ENCODE results near the gene PPP3CA. TPM values are rescaled to one million over a fixed set of nuclear protein-coding genes. Genes with fewer than 3 reads are reported as not detected.
A peak's percentile ranks its signal among the peaks of the same experiment; 100 is the strongest.

Gene PPP3CA
- total and polyA plus RNA-seq, 2 of the 13 experiments (the other 11 are each of a cell fraction or from before 2014, with no cell fraction given): 4.8 to 13.2 TPM

- TF ChIP-seq KAT8 (CRISPR knock-in tag; IDR thresholded peaks at IDR 0.05) (no peak), ZNF33B (CRISPR knock-in tag; IDR thresholded peaks at IDR 0.05) (no peak), TRIM24 (CRISPR knock-in tag; IDR thresholded peaks at IDR 0.05) (no peak), NFE2L1 (CRISPR knock-in tag; IDR thresholded peaks at IDR 0.05; ENCODE audit: borderline replicate concordance) (no peak), NFYB (CRISPR knock-in tag; IDR thresholded peaks at IDR 0.05) (no peak), ARNT (IDR thresholded peaks at IDR 0.05) (no peak), TRIM22 (IDR thresholded peaks at IDR 0.05) (no peak), RARG (CRISPR knock-in tag; IDR thresholded peaks at IDR 0.05; ENCODE audit: low read depth) (no peak), POLR2AphosphoS5 (IDR thresholded peaks at IDR 0.05; ENCODE audit: low read depth, low read length) (no peak), NR2F2 (IDR thresholded peaks at IDR 0.05; ENCODE audit: borderline replicate concordance, low read depth) (no peak), RFXAP (CRISPR knock-in tag; IDR thresholded peaks at IDR 0.05; ENCODE audit: borderline replicate concordance) (no peak), GTF3A (CRISPR knock-in tag; conservative IDR thresholded peaks at IDR 0.05) (no peak), RFX5 (IDR thresholded peaks at IDR 0.05; ENCODE audit: low read depth, low read length) (no peak), ATF7-NPFF (CRISPR knock-in tag; IDR thresholded peaks at IDR 0.05; ENCODE audit: low read depth) (no peak), NFE2L2 (IDR thresholded peaks at IDR 0.05; ENCODE audit: low read length) (no peak), ONECUT2 (CRISPR knock-in tag; IDR thresholded peaks at IDR 0.05) (no peak), ZFP1 (CRISPR knock-in tag; IDR thresholded peaks at IDR 0.05) (no peak), DRAP1 (CRISPR knock-in tag; IDR thresholded peaks at IDR 0.05) (no peak), HBP1 (CRISPR knock-in tag; IDR thresholded peaks at IDR 0.05; ENCODE audit: low read depth) (no peak), ZNF737 (CRISPR knock-in tag; IDR thresholded peaks at IDR 0.05; ENCODE audit: borderline replicate concordance) (no peak), ZNF510 (CRISPR knock-in tag; IDR thresholded peaks at IDR 0.05; ENCODE audit: low read depth) (no peak), MAF1 (CRISPR knock-in tag; IDR thresholded peaks at IDR 0.05; ENCODE audit: borderline replicate concordance) (peak; percentile 33; the same call in 1 of the 2 replicates), RFX3 (CRISPR knock-in tag; IDR thresholded peaks at IDR 0.05) (no peak)
- TF ChIP-seq, protein P1, sequence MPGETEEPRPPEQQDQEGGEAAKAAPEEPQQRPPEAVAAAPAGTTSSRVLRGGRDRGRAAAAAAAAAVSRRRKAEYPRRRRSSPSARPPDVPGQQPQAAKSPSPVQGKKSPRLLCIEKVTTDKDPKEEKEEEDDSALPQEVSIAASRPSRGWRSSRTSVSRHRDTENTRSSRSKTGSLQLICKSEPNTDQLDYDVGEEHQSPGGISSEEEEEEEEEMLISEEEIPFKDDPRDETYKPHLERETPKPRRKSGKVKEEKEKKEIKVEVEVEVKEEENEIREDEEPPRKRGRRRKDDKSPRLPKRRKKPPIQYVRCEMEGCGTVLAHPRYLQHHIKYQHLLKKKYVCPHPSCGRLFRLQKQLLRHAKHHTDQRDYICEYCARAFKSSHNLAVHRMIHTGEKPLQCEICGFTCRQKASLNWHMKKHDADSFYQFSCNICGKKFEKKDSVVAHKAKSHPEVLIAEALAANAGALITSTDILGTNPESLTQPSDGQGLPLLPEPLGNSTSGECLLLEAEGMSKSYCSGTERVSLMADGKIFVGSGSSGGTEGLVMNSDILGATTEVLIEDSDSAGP (CRISPR knock-in tag; IDR thresholded peaks at IDR 0.05; ENCODE audit: borderline replicate concordance): 0 out of 2 replicates have a peak, but pooled peaks have one; percentile 61
- TF ChIP-seq, protein P2, sequence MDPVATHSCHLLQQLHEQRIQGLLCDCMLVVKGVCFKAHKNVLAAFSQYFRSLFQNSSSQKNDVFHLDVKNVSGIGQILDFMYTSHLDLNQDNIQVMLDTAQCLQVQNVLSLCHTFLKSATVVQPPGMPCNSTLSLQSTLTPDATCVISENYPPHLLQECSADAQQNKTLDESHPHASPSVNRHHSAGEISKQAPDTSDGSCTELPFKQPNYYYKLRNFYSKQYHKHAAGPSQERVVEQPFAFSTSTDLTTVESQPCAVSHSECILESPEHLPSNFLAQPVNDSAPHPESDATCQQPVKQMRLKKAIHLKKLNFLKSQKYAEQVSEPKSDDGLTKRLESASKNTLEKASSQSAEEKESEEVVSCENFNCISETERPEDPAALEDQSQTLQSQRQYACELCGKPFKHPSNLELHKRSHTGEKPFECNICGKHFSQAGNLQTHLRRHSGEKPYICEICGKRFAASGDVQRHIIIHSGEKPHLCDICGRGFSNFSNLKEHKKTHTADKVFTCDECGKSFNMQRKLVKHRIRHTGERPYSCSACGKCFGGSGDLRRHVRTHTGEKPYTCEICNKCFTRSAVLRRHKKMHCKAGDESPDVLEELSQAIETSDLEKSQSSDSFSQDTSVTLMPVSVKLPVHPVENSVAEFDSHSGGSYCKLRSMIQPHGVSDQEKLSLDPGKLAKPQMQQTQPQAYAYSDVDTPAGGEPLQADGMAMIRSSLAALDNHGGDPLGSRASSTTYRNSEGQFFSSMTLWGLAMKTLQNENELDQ (CRISPR knock-in tag; IDR thresholded peaks at IDR 0.05; ENCODE audit: borderline replicate concordance): no peak
Measured at GRCh38 chr4:101346351-101347266, 717 bp downstream of the PPP3CA start (continued).
